ENCODE data around the gene SPRED2.

Gene SPRED2

DNA sequence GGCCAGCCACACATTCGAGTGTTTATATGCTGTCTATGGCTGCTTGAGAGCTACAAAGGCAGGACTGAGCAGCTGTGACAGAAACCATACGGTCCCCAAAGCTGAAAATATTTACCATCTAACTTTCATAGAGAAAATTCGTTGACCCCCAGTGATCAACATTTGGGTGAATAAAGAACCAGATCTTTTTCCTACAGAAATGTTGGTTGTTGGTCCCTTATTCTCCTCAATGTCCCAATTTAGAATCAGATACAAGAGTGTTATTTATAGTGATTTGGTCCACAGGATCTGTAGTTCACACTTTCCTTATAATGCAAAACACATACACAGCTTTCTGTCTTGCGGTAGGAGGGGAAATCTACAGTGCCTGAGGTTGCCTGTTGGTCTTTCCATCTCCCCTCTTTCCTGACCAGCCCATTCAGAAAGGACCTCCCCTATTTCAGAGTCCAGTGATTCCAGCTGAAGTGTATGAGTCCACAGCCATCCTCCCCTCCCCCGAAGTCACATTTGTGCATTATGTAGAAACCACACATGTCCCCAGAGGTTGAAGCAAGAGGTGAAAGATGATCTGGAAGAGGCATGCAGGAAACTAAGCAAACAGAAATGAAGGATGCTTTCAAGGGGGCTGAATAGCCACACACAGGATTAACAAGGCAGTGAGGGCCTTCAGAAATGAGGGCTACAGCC is 61.9 kb downstream of the SPRED2 start:
- Histone ChIP-seq H3K36me3 (ENCODE audit: control insufficient read depth, insufficient read depth, low read length) (no peaks in the 10 kb centered on the region), H3K4me3 (ENCODE audit: insufficient read depth, low read depth, low read length) (no peak overlapping the region), H3K4me1 (ENCODE audit: control insufficient read depth, insufficient read depth, low read length) (peaks cover 8% of the 10 kb centered on the region), H3K27ac (ENCODE audit: insufficient read depth, low read depth, low read length, poor library complexity, severe bottlenecking) (no peak overlapping the region), H3K27me3 (ENCODE audit: control insufficient read depth, insufficient read depth, low read length, poor library complexity, severe bottlenecking) (no peaks in the 10 kb centered on the region), H3K9me3 (ENCODE audit: control insufficient read depth, low read length) (no peaks in the 10 kb centered on the region)
- 83 to 87% methylated on average over 5 of the region's 5 CpGs for WGBS, 2 experiments

DNA sequence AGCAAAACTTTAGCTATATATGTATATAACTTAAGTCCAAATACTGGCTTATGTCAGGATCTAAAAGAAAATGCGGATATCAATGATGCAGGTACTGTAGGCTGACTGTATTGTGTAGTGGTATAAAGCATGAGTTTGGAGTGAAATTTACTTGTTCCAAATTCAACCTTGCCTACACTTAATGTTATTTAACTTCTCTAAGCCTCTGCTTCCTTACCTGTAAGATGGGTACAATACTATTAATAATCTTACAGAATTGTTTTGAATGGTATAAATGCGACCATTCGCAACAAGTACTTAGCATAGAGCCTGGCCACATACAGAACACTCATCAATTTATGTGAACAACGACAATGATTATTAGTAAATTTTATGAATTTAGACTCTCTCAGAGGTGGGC is 62.4 kb downstream of the SPRED2 start:
- Histone ChIP-seq H3K27me3 (ENCODE audit: control insufficient read depth, insufficient read depth, low read length, poor library complexity, severe bottlenecking) (no peaks in the 10 kb centered on the region), H3K9me3 (ENCODE audit: control insufficient read depth, low read length) (no peaks in the 10 kb centered on the region), H3K36me3 (ENCODE audit: control insufficient read depth, insufficient read depth, low read length) (no peaks in the 10 kb centered on the region), H3K4me3 (ENCODE audit: insufficient read depth, low read depth, low read length) (no peak overlapping the region), H3K27ac (ENCODE audit: insufficient read depth, low read depth, low read length, poor library complexity, severe bottlenecking) (no peak overlapping the region), H3K4me1 (ENCODE audit: control insufficient read depth, insufficient read depth, low read length) (peaks cover 8% of the 10 kb centered on the region)
- 100% methylated on average over 2 to 3 of the region's 4 CpGs for WGBS, 2 experiments

DNA sequence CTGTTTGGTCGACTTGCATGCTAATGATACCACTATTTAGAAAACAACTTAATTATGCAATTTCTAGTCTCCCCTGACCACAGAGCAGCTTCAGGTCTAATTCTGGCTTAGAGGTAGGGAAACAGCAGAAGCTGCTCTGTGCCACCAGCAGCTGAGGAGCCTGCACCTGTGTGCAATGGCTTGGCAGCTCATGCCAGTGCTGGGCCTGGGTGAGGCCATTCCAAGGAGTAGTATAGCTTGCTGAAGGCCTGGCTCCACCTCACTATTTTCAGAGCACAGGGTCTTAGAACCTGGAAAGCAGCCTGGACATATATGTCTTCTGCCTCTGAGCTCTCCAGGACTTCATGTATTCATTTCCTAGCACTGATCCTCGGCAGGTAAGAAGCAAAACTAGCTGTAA is 62.8 kb downstream of the SPRED2 start:
- peaks cover 8% of the 10 kb centered on the region for H3K4me1 ChIP-seq (ENCODE audit: control insufficient read depth, insufficient read depth, low read length)
- H3K36me3 ChIP-seq (ENCODE audit: control insufficient read depth, insufficient read depth, low read length) = no peaks in the 10 kb centered on the region
- 82 to 83% methylated on average over 2 of the region's 2 CpGs for WGBS, 2 experiments
- no peak overlapping the region for H3K27ac ChIP-seq (ENCODE audit: insufficient read depth, low read depth, low read length, poor library complexity, severe bottlenecking)
- no peak overlapping the region for H3K4me3 ChIP-seq (ENCODE audit: insufficient read depth, low read depth, low read length)
- H3K27me3 ChIP-seq (ENCODE audit: control insufficient read depth, insufficient read depth, low read length, poor library complexity, severe bottlenecking) = no peaks in the 10 kb centered on the region
- no peaks in the 10 kb centered on the region for H3K9me3 ChIP-seq (ENCODE audit: control insufficient read depth, low read length)

DNA sequence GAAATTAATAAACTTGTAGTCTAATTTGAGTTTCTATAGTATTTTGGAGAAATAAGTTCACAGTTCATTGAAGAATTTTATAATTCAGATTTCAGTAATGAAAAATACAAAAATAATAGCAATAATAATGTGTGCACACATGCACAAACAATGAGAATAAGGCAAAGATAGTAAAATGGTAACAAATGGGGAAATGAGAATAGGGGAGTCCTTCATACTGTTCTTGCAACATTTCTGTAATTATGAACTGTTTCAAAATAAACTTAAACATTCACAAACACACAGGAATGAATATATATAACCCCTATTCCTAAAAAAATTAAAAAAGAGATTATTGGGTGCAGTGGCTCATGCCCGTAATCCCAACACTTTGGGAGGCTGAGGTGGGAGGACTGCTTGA is 63.9 kb downstream of the SPRED2 start:
- no peaks in the 10 kb centered on the region for H3K27me3 ChIP-seq (ENCODE audit: control insufficient read depth, insufficient read depth, low read length, poor library complexity, severe bottlenecking)
- H3K4me3 ChIP-seq (ENCODE audit: insufficient read depth, low read depth, low read length) = no peak overlapping the region
- H3K36me3 ChIP-seq (ENCODE audit: control insufficient read depth, insufficient read depth, low read length) = no peaks in the 10 kb centered on the region
- no peaks in the 10 kb centered on the region for H3K9me3 ChIP-seq (ENCODE audit: control insufficient read depth, low read length)
- 97 to 100% methylated on average over 1 of the region's 1 CpG for WGBS, 2 experiments
- no peak overlapping the region for H3K27ac ChIP-seq (ENCODE audit: insufficient read depth, low read depth, low read length, poor library complexity, severe bottlenecking)
- H3K4me1 ChIP-seq (ENCODE audit: control insufficient read depth, insufficient read depth, low read length) = peaks cover 8% of the 10 kb centered on the region

DNA sequence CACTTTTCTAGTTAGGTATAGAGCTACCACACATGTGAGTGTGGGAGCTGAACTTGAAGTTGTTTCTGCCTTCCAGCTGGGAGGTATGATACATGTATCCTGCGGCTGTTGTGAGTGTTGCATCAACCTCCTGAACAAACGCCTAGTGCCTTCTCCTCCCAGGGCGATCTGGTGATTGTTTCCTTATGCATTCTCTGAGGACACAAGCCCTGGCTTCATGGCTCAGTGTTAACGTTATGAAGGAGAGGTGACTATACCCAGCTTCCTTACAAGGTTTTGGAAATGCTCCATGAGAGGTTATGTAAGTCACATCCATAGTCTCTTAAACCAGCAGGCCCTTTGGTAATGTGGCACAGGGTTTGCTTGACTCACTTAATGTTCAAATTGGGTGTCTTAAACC is 64.9 kb downstream of the SPRED2 start:
- no peaks in the 10 kb centered on the region for H3K36me3 ChIP-seq (ENCODE audit: control insufficient read depth, insufficient read depth, low read length)
- H3K4me3 ChIP-seq (ENCODE audit: insufficient read depth, low read depth, low read length) = no peak overlapping the region
- 72 to 83% methylated on average over 4 of the region's 4 CpGs for WGBS, 2 experiments
- H3K4me1 ChIP-seq (ENCODE audit: control insufficient read depth, insufficient read depth, low read length) = peaks cover 8% of the 10 kb centered on the region
- H3K27ac ChIP-seq (ENCODE audit: insufficient read depth, low read depth, low read length, poor library complexity, severe bottlenecking) = no peak overlapping the region
- H3K9me3 ChIP-seq (ENCODE audit: control insufficient read depth, low read length) = no peaks in the 10 kb centered on the region
- H3K27me3 ChIP-seq (ENCODE audit: control insufficient read depth, insufficient read depth, low read length, poor library complexity, severe bottlenecking) = no peaks in the 10 kb centered on the region

DNA sequence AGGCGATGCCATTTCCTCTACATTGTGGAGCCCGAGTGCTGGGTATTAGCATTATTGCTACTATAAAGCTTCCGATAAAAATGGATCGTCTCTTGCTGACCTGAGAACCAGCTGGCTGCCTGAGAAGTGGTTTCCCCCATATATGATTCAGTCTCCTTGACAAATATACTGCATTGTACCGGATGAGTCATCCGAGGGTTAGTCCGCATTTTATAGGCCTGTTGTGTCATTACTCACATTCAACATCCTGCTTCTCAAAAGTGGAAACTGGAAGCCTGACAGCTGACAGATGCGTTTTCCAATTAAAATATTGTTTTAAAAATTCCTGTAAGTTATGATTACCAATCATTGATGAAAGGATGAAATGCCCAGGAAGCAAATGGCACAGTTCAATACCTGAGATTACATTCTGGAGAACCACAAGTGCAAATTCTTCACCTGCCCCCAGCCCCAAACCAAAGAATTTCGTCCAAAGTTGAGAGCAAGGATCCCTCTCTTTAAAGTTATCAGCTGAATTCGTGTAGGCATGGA is 65.7 kb downstream of the SPRED2 start:
- 87 to 88% methylated on average over 9 to 10 of the region's 10 CpGs for WGBS, 2 experiments
- H3K4me3 ChIP-seq (ENCODE audit: insufficient read depth, low read depth, low read length) = no peak overlapping the region
- no peaks in the 10 kb centered on the region for H3K36me3 ChIP-seq (ENCODE audit: control insufficient read depth, insufficient read depth, low read length)
- H3K27me3 ChIP-seq (ENCODE audit: control insufficient read depth, insufficient read depth, low read length, poor library complexity, severe bottlenecking) = no peaks in the 10 kb centered on the region
- H3K9me3 ChIP-seq (ENCODE audit: control insufficient read depth, low read length) = no peaks in the 10 kb centered on the region
- no peak overlapping the region for H3K27ac ChIP-seq (ENCODE audit: insufficient read depth, low read depth, low read length, poor library complexity, severe bottlenecking)
- H3K4me1 ChIP-seq (ENCODE audit: control insufficient read depth, insufficient read depth, low read length) = peaks cover 11% of the 10 kb centered on the region

DNA sequence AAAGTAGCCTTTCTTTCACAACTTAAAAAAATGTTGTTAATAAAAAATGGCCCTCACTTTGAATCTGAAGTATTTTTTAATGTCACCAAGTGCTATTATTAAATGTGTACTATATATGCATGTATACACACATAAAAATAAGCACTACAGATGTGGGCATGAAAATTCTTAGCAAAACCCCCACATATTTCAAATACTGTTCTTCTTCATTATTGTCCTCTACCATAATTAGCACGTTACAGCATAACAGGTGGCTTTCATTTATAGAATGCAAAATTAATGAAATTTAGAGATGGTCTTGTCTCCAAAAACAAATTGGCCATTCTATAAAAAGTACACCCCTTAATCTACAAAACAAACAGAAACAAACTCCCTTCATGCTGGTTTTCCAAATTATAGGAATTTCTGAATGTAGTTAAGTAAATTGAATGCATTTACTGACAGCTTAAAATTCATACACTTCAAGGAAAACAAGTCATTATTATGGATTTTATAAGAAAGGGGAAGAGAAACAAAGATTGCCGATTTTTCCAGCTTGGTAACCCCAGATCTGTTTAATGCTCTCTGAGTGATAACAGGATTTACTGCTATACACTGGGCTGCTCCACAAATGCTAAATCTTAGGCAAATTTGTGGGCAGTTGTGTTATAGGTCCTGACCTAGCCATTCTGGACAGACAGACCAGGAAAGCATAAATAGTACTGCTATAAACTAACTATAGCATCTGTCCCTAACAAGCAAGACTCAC is 67.2 kb downstream of the SPRED2 start:
- no peak overlapping the region for H3K27ac ChIP-seq (ENCODE audit: insufficient read depth, low read depth, low read length, poor library complexity, severe bottlenecking)
- H3K4me1 ChIP-seq (ENCODE audit: control insufficient read depth, insufficient read depth, low read length) = peaks cover 4% of the 10 kb centered on the region
- H3K4me3 ChIP-seq (ENCODE audit: insufficient read depth, low read depth, low read length) = no peak overlapping the region
- no peaks in the 10 kb centered on the region for H3K36me3 ChIP-seq (ENCODE audit: control insufficient read depth, insufficient read depth, low read length)
- 92% methylated on average over 1 to 2 of the region's 2 CpGs for WGBS, 2 experiments
- no peaks in the 10 kb centered on the region for H3K27me3 ChIP-seq (ENCODE audit: control insufficient read depth, insufficient read depth, low read length, poor library complexity, severe bottlenecking)
- no peaks in the 10 kb centered on the region for H3K9me3 ChIP-seq (ENCODE audit: control insufficient read depth, low read length)

DNA sequence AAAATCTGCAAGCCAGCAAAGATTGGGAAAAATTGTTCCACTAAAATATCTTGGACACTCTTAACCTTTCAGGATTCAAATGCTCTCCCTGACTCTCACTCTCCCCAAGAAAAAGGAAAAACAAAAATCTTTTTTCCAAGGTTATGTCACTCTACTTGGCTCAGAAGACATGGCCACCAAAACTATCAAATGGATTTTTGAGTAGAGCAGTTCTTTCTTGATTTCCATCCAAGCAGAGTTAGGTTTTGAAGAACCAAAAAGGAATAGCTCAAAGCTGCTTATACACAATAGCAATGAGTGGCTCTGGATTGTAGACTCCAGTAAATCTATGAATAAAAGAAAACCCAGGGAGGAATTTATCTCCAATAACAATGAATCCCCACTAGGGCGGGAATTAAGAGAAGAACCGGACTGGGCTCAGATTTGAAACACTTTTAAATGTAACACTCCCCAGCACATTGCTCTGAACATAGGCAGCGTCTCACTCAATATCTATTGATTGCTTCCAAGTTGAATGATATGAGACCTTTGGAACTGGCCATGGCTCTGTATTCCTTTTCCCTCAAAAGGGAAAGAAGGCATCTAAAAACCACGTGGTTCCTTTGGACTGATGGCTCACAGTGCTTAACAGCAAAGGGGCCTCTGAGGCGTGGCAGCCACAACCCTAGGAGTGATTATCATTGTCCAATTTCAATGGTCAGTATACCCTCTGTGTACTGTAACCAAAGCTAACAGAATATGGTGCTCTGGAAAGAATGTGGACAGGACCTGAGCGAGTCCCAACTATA is 68.3 kb downstream of the SPRED2 start:
- Histone ChIP-seq H3K4me3 (ENCODE audit: insufficient read depth, low read depth, low read length) (no peak overlapping the region), H3K9me3 (ENCODE audit: control insufficient read depth, low read length) (no peaks in the 10 kb centered on the region), H3K36me3 (ENCODE audit: control insufficient read depth, insufficient read depth, low read length) (no peaks in the 10 kb centered on the region), H3K27ac (ENCODE audit: insufficient read depth, low read depth, low read length, poor library complexity, severe bottlenecking) (no peak overlapping the region), H3K4me1 (ENCODE audit: control insufficient read depth, insufficient read depth, low read length) (peaks cover 8% of the 10 kb centered on the region), H3K27me3 (ENCODE audit: control insufficient read depth, insufficient read depth, low read length, poor library complexity, severe bottlenecking) (no peaks in the 10 kb centered on the region)
- 86 to 87% methylated on average over 6 of the region's 6 CpGs for WGBS, 2 experiments

DNA sequence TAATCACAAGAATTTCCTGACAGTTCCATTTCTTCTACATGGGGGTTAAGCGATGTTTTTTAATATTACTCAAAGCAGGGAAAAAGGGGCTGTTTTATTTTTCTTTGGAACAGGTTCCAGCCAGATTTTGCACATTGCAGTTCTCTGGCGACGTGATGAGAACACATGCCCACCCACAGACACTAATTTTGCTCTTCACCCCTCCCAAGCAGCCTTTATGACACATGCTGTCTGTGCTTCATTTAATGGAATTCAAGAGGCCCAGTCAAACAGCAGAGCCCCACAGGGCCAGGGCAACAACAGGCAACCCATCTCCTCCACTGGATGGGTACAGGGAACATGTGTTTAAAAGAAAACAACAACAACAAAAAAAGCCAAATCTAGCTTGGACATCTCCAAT is 70.8 kb downstream of the SPRED2 start:
- Histone ChIP-seq H3K9me3 (ENCODE audit: control insufficient read depth, low read length) (no peaks in the 10 kb centered on the region), H3K36me3 (ENCODE audit: control insufficient read depth, insufficient read depth, low read length) (no peaks in the 10 kb centered on the region), H3K4me1 (ENCODE audit: control insufficient read depth, insufficient read depth, low read length) (peaks cover 22% of the 10 kb centered on the region), H3K27me3 (ENCODE audit: control insufficient read depth, insufficient read depth, low read length, poor library complexity, severe bottlenecking) (no peaks in the 10 kb centered on the region), H3K27ac (ENCODE audit: insufficient read depth, low read depth, low read length, poor library complexity, severe bottlenecking) (no peak overlapping the region), H3K4me3 (ENCODE audit: insufficient read depth, low read depth, low read length) (no peak overlapping the region)
- 92 to 94% methylated on average over 3 of the region's 3 CpGs for WGBS, 2 experiments

DNA sequence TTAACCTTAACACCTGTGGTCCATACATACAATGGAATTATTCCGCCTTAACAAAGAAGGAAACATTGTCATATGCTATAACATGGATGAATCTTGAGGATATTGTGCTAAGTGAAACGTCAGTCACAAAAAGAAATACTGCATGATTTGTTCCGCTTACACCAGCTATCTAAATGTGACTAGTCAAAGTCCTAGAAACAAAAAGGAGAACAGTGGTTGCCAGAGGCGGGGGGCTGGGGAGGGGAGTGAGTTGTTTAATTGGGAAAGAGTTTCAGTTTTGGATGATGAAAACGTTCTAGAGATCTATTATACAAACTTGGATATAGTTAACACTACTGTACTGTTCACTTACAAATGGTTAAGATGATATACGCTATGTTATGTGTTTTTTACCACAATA is 72.0 kb downstream of the SPRED2 start:
- H3K4me3 ChIP-seq (ENCODE audit: insufficient read depth, low read depth, low read length) = no peak overlapping the region
- H3K4me1 ChIP-seq (ENCODE audit: control insufficient read depth, insufficient read depth, low read length) = peaks cover 22% of the 10 kb centered on the region
- H3K9me3 ChIP-seq (ENCODE audit: control insufficient read depth, low read length) = no peaks in the 10 kb centered on the region
- H3K27me3 ChIP-seq (ENCODE audit: control insufficient read depth, insufficient read depth, low read length, poor library complexity, severe bottlenecking) = no peaks in the 10 kb centered on the region
- H3K27ac ChIP-seq (ENCODE audit: insufficient read depth, low read depth, low read length, poor library complexity, severe bottlenecking) = no peak overlapping the region
- H3K36me3 ChIP-seq (ENCODE audit: control insufficient read depth, insufficient read depth, low read length) = no peaks in the 10 kb centered on the region
- 88% methylated on average over 4 to 6 of the region's 6 CpGs for WGBS, 2 experiments

Data from ectodermal cell (in vitro differentiated cells).